Hepatocyte (in vitro differentiated cells): ENCODE data around the gene NKIRAS2.

Source experiments
- EZH2 ChIP-seq: fragments of 200-600 bp; sonication (generic); IDR thresholded peaks from 2 replicates; pipeline ENCODE4 v1.6.1; 2016; ENCODE audit warnings: antibody characterized with exemption, mild to moderate bottlenecking, borderline replicate concordance
- TF ChIP-seq, protein P1 (sequence below): fragments of 200-600 bp; sonication (generic); IDR thresholded peaks from 2 replicates; pipeline ENCODE4 v1.5.1; 2016; ENCODE audit warnings: antibody characterized with exemption, mild to moderate bottlenecking; ENCODE audit not compliant: poor library complexity

GRCh38 chr17:42051645-42052044, 31.8 kb downstream of the NKIRAS2 start:
- TF ChIP-seq, protein P1, sequence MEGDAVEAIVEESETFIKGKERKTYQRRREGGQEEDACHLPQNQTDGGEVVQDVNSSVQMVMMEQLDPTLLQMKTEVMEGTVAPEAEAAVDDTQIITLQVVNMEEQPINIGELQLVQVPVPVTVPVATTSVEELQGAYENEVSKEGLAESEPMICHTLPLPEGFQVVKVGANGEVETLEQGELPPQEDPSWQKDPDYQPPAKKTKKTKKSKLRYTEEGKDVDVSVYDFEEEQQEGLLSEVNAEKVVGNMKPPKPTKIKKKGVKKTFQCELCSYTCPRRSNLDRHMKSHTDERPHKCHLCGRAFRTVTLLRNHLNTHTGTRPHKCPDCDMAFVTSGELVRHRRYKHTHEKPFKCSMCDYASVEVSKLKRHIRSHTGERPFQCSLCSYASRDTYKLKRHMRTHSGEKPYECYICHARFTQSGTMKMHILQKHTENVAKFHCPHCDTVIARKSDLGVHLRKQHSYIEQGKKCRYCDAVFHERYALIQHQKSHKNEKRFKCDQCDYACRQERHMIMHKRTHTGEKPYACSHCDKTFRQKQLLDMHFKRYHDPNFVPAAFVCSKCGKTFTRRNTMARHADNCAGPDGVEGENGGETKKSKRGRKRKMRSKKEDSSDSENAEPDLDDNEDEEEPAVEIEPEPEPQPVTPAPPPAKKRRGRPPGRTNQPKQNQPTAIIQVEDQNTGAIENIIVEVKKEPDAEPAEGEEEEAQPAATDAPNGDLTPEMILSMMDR, result no peak
- TF ChIP-seq EZH2, result no peak
